IPS-20b (cell line): ENCODE data around the gene RIMBP2.

Experiments
- H3K27ac ChIP-seq: one replicate; pipeline ENCODE4 v1.5.1; 2013; ENCODE audit warnings: low read length
- H3K27me3 ChIP-seq: 2 replicates; pipeline ENCODE4 v1.6.1; 2013; ENCODE audit warnings: mild to moderate bottlenecking, low read length, inconsistent platforms; ENCODE audit not compliant: insufficient read depth
- H3K36me3 ChIP-seq: 2 replicates; pipeline ENCODE4 v1.6.1; 2013; ENCODE audit warnings: low read depth, mild to moderate bottlenecking, inconsistent platforms, low read length, moderate library complexity; ENCODE audit not compliant: insufficient read depth
- H3K4me1 ChIP-seq: 2 replicates; pipeline ENCODE4 v1.6.1; 2013; ENCODE audit warnings: mild to moderate bottlenecking, control low read depth, inconsistent platforms, low read length, moderate library complexity; ENCODE audit not compliant: insufficient read depth
- H3K4me3 ChIP-seq: 2 replicates; pipeline ENCODE4 v1.5.1; 2013; ENCODE audit warnings: mild to moderate bottlenecking, low read length, inconsistent platforms
- H3K9ac ChIP-seq: 2 replicates; pipeline ENCODE4 v1.6.1; 2013; ENCODE audit warnings: low read depth, mild to moderate bottlenecking, inconsistent platforms, low read length, moderate library complexity
- H3K9me3 ChIP-seq: 2 replicates; pipeline ENCODE4 v1.6.1; 2013; ENCODE audit warnings: mild to moderate bottlenecking, low read depth, low read length, inconsistent platforms; ENCODE audit not compliant: insufficient read depth

RIMBP2 gene

GRCh38 chr12:130710733-130711080 lies 5.4 kb downstream of the RIMBP2 start:
- H3K27me3 ChIP-seq = peaks cover 45% of the 10 kb centered on the region
- H3K9me3 ChIP-seq = no peaks in the 10 kb centered on the region
- peaks cover 14% of the 10 kb centered on the region for H3K4me1 ChIP-seq

GRCh38 chr12:130709971-130710732 lies 5.9 kb downstream of the RIMBP2 start:
- Histone ChIP-seq H3K4me3 (no peak overlapping the region), H3K4me1 (peaks cover 15% of the 10 kb centered on the region), H3K9ac (no peak overlapping the region), H3K36me3 (no peaks in the 10 kb centered on the region), H3K9me3 (no peaks in the 10 kb centered on the region), H3K27ac (no peak overlapping the region), H3K27me3 (peaks cover 40% of the 10 kb centered on the region)

More at GRCh38 chr12:130710733-130711080, 5.4 kb downstream of the RIMBP2 start:
- H3K9ac ChIP-seq = no peak overlapping the region
- no peak overlapping the region for H3K4me3 ChIP-seq
- no peak overlapping the region for H3K27ac ChIP-seq
- no peaks in the 10 kb centered on the region for H3K36me3 ChIP-seq

- Histone ChIP-seq H3K9ac (no peak overlapping the region), H3K36me3 (no peaks in the 10 kb centered on the region), H3K4me3 (no peak overlapping the region), H3K27ac (no peak overlapping the region), H3K4me1 (peaks cover 11% of the 10 kb centered on the region), H3K27me3 (peaks cover 32% of the 10 kb centered on the region), H3K9me3 (no peaks in the 10 kb centered on the region)
Measured at GRCh38 chr12:130709151-130709970, 6.7 kb downstream of the RIMBP2 start.

- Histone ChIP-seq H3K4me1 (peaks cover 10% of the 10 kb centered on the region), H3K4me3 (no peak overlapping the region), H3K27me3 (peaks cover 24% of the 10 kb centered on the region), H3K27ac (no peak overlapping the region), H3K9me3 (no peaks in the 10 kb centered on the region), H3K9ac (no peak overlapping the region), H3K36me3 (no peaks in the 10 kb centered on the region)
Measured at GRCh38 chr12:130708648-130709047, 7.5 kb downstream of the RIMBP2 start.

GRCh38 chr12:130707571-130707891 lies 8.6 kb downstream of the RIMBP2 start:
- H3K4me3 ChIP-seq = no peak overlapping the region
- no peak overlapping the region for H3K9ac ChIP-seq
- H3K4me1 ChIP-seq = peaks cover 6% of the 10 kb centered on the region
- H3K27ac ChIP-seq = no peak overlapping the region
- peaks cover 13% of the 10 kb centered on the region for H3K27me3 ChIP-seq
- no peaks in the 10 kb centered on the region for H3K36me3 ChIP-seq
- no peaks in the 10 kb centered on the region for H3K9me3 ChIP-seq

GRCh38 chr12:130706885-130707570 lies 9.1 kb downstream of the RIMBP2 start:
- Histone ChIP-seq H3K36me3 (no peaks in the 10 kb centered on the region), H3K4me3 (no peak overlapping the region), H3K4me1 (peaks cover 6% of the 10 kb centered on the region), H3K9me3 (no peaks in the 10 kb centered on the region), H3K9ac (no peak overlapping the region), H3K27me3 (peaks cover 8% of the 10 kb centered on the region), H3K27ac (no peak overlapping the region)

- no peak overlapping the region for H3K9ac ChIP-seq
- no peaks in the 10 kb centered on the region for H3K9me3 ChIP-seq
- no peak overlapping the region for H3K27ac ChIP-seq
- H3K36me3 ChIP-seq = no peaks in the 10 kb centered on the region
- no peak overlapping the region for H3K4me3 ChIP-seq
- peaks cover 1% of the 10 kb centered on the region; the same call in 1 of the 2 replicates for H3K27me3 ChIP-seq
- H3K4me1 ChIP-seq = peaks cover 6% of the 10 kb centered on the region
Measured at GRCh38 chr12:130706311-130706710, 9.8 kb downstream of the RIMBP2 start.

GRCh38 chr12:130705178-130705822 lies 10.8 kb downstream of the RIMBP2 start:
- Histone ChIP-seq H3K36me3 (no peaks in the 10 kb centered on the region), H3K27me3 (no peaks in the 10 kb centered on the region), H3K27ac (no peak overlapping the region), H3K9me3 (no peaks in the 10 kb centered on the region), H3K4me3 (no peak overlapping the region), H3K4me1 (peaks cover 6% of the 10 kb centered on the region), H3K9ac (no peak overlapping the region)

GRCh38 chr12:130704606-130705005 lies 11.5 kb downstream of the RIMBP2 start:
- Histone ChIP-seq H3K27me3 (no peaks in the 10 kb centered on the region), H3K36me3 (no peaks in the 10 kb centered on the region), H3K9me3 (no peaks in the 10 kb centered on the region), H3K4me3 (no peak overlapping the region), H3K27ac (no peak overlapping the region), H3K4me1 (peaks cover 6% of the 10 kb centered on the region), H3K9ac (no peak overlapping the region)

- Histone ChIP-seq H3K9me3 (no peaks in the 10 kb centered on the region), H3K9ac (no peak overlapping the region), H3K4me1 (peaks cover 6% of the 10 kb centered on the region), H3K4me3 (no peak overlapping the region), H3K27me3 (no peaks in the 10 kb centered on the region), H3K36me3 (no peaks in the 10 kb centered on the region), H3K27ac (no peak overlapping the region)
Measured at GRCh38 chr12:130703733-130704375, 12.2 kb downstream of the RIMBP2 start.
